GM19372 (cell line): Measurements from ENCODE around the gene CALU.

ENCODE experiments used
- ATAC-seq: cut with Tn5 transposase; IDR thresholded peaks from one replicate; pipeline ENCODE4 v1.9.1; 2021; ENCODE audit warnings: mild to moderate bottlenecking, low read depth, moderate library complexity; ENCODE audit not compliant: unreplicated experiment

Gene CALU

GRCh38 chr7:128805225-128805624 lies 66.1 kb downstream of the CALU start:
- no peak for ATAC-seq

DNA sequence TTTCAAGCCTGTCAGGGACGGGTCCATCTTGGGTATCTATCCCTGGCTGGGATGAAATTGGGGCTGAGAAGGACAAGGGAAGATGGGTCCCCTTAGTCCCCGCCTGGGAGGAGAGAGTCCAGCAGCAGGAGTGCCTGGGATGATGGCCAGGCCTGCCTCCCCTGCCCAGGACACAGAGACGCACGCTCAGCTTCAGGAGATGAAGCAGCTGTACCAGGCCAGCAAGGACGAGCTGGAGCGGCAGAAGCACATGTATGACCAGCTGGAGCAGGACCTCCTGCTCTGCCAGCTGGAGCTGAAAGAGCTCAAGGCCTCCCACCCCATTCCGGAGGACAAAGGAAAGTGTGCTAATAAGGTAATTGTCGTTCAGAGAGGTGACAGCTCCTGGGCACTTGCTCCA lies 68.0 kb downstream of the CALU start:
- no peak for ATAC-seq

GRCh38 chr7:128809363-128809762 lies 70.2 kb downstream of the CALU start:
- no peak for ATAC-seq

- ATAC-seq = no peak
These were observed 71.3 kb downstream of the CALU start for GRCh38 chr7:128810473-128810872.

- no peak for ATAC-seq
These were observed 71.8 kb downstream of the CALU start for GRCh38 chr7:128810997-128811396.

DNA sequence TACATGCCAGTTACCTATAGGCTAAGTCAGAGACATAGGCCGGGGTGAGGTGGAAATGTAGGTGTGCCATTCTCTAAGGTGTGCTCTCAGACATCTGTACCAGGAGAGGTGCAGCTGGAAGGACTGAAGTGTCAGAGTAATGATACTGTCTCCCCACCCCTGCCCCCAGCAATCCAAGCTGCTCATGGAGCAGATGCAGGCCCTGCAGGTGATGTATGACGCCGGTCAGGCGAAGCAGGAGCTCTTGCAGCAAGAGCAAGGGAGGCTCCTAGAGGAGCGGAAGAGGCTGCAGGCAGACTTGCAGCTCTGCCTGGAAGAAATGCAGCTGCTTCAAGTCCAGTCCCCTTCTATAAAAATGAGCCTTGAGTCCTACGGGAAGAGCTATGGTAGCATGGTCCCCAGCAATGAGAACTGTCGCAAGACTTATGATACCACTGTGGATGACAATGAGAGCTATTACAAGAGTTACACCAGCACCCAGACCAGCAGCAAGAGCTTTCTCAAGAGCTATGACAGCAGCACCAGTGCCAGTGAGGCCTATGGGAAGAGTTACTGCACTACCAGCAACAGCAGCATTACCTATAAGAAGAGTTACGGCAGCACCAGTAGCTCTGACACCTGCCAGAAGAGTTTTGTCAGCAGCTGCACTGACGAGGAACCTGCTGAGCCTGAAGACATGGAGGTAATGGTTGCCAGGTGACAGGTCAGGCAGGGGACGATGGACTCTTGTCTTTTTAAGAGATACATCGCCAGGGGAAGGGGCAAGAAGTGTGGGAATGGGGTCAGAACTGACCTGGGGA lies 72.7 kb downstream of the CALU start:
- no peak for ATAC-seq

DNA sequence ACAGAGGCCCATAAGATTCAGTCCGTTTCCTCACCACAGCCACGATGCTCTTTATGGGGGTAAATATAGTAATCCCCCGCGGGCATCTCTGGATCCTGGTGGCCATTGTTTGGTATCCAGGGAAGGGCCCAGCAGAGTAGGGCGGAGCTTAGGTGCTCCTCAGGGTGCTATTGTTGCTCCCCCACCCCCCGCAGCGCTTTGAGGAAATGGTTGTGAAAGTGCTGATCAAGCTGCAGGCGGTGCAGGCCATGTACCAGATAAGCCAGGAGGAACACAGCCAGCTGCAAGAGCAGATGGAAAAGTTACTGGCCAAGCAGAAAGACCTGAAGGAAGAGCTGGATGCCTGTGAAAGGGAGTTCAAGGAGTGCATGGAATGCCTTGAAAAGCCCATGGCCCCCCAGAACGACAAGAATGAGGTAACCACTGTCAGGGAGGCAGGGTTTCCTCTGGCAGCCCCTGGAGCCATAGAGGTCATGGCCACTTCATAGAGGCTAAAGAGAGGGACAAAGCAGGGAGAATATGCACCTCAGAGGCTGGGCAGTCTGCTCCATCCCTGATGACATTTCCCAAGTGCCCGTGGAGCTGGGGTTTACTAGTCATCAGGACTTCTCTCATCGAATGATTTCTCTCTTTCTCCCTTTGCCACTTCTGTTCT lies 73.5 kb downstream of the CALU start:
- no peak for ATAC-seq

DNA sequence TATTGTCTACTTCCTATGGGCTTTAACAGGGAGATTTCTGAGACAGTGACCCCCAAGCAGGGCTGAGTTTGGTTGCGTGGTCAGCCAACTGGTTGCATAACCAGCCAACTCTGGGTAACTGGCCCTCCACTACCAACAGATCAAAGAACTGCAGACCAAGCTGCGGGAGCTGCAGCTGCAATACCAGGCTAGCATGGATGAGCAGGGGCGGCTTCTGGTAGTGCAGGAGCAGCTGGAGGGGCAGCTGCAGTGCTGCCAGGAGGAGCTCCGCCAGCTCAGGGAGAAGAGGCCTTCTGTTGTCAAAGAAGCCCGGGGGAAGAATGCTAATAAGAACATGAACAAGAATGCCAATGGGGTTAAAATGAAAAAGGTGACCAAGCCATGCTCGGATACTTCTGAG lies 75.3 kb downstream of the CALU start:
- ATAC-seq = no peak

- ATAC-seq = no peak
These were observed 76.3 kb downstream of the CALU start for GRCh38 chr7:128815289-128815942.

GRCh38 chr7:128818694-128819093 lies 79.5 kb downstream of the CALU start:
- ATAC-seq = no peak
